BJ (cell line): Measurements from ENCODE around the gene GLI1. TPM values are rescaled to one million over a fixed set of nuclear protein-coding genes. Genes with fewer than 3 reads are reported as not detected.
"Not testable (repeated sequence)": the region's sequence is repeated elsewhere in the genome, so short reads cannot be mapped to it uniquely, and the experiment has no call there.

Source experiments
- CTCF ChIA-PET: fragments of 350-600 bp; formaldehyde crosslinking; extraction: SDS; loops from one replicate; lab custom pipeline; 2021; ENCODE audit warnings: antibody characterized with exemption, inconsistent platforms; lab: Yijun Ruan, JAX
- POLR2A ChIA-PET: fragments of 300-600 bp; sonication (Branson Sonifier 250); formaldehyde crosslinking; extraction: SDS; loops from one replicate; lab custom pipeline; 2021; ENCODE audit warnings: antibody characterized with exemption; lab: Charles Lee
- DNase-seq: peaks from one replicate; pipeline ENCODE4 v3.0.0-alpha.2; 2011; ENCODE audit warnings: low read depth
- H3K27me3 ChIP-seq: 2 replicates; pipeline ENCODE4 v1.6.0; 2011; ENCODE audit warnings: low read length; ENCODE audit not compliant: control insufficient read depth, insufficient read depth
- H3K36me3 ChIP-seq: 2 replicates; pipeline ENCODE4 v1.5.1; 2011; ENCODE audit warnings: low read length; ENCODE audit not compliant: control insufficient read depth, insufficient read depth
- H3K4me3 ChIP-seq: 2 replicates; pipeline ENCODE4 v1.5.1; 2011; ENCODE audit warnings: low read depth, mild to moderate bottlenecking, control low read depth, low read length
- CTCF ChIP-seq: IDR thresholded peaks from 2 replicates; pipeline ENCODE4 v1.5.1; 2011; ENCODE audit warnings: low read depth, mild to moderate bottlenecking, control low read depth, inconsistent platforms, low read length, moderate library complexity; ENCODE audit not compliant: insufficient read depth
- polyA plus RNA-seq: library from polyadenylated mRNA; depleted of rRNA; stranded (reverse); fragments of >200 nt; gene quantifications from 2 replicates; pipeline ENCODE4 v1.2.3, GENCODE V29; 2011

The GLI1 gene
- polyA plus RNA-seq, 1 experiment = 9.0 TPM

- no peak for TF ChIP-seq CTCF
- no peak for DNase-seq
- peaks cover 33% of the 10 kb centered on the region for H3K36me3 ChIP-seq
- H3K4me3 ChIP-seq = no peak overlapping the region
- ChIA-PET POLR2A (interaction anchor here (0.7 kb wide), 1 partner anchor 31 kb away, joined by 6 read pairs; no protein-coding TSS in a partner anchor), CTCF (interaction anchor here (1.1 kb wide), 1 partner anchor 34 kb away, joined by 3 read pairs; no protein-coding TSS in a partner anchor)
- H3K27me3 ChIP-seq = no peaks in the 10 kb centered on the region
These were observed 37.2 kb downstream of the GLI1 start for GRCh38 chr12:57496822-57497221.

DNA sequence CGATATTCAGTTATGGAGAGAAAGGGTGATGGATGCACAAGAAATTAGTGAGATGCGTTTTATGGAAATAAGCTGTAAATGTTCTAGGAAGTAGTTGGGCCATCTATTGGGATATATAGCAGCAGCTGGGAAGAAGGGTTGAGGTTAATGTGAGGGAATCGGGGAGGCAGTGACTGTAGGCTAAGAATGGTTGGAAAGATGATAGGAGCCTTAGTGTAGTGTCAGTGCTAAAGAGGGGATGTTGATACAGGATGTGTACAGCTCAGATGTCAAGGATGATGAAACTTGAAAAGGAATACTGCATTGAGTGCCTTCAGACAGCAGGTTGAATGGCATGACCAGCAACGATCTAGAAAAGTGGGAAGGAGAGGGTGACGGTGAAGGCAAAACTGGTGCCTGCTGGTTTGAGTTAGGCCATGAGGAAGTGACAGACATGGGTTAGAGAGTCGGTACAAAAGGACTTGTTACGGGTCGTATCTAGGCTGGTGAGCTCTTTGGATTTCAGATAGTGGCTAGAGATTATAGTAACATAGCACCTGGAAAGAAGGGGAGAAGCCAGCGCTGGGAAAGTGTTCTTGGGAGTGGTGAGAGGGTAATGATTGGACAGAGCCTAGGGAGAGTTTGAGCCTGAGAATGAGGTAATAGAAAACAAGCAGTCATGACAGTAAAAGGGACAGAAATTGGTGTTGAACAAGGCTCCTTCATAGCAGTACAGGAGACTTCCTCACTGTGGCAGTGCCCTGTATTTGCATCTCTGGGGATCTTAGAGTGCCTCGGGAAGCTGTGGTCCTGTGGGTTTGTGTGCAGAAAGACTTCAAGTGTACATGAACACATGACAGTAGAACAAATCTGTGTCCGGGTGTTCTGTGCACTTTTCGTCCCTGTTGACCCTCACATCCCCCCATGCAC is 37.9 kb downstream of the GLI1 start:
- ChIA-PET CTCF (interaction anchor here (0.9 to 1.1 kb wide), 2 partner anchors 22 to 35 kb away, joined by 3 read pairs; no protein-coding TSS in a partner anchor), POLR2A (interaction anchor here (0.7 kb wide), 1 partner anchor 32 kb away, joined by 6 read pairs; no protein-coding TSS in a partner anchor)
- no peak for TF ChIP-seq CTCF
- Histone ChIP-seq H3K27me3 (no peaks in the 10 kb centered on the region), H3K4me3 (no peak overlapping the region), H3K36me3 (peaks cover 36% of the 10 kb centered on the region)
- DNase-seq = no peak

DNA sequence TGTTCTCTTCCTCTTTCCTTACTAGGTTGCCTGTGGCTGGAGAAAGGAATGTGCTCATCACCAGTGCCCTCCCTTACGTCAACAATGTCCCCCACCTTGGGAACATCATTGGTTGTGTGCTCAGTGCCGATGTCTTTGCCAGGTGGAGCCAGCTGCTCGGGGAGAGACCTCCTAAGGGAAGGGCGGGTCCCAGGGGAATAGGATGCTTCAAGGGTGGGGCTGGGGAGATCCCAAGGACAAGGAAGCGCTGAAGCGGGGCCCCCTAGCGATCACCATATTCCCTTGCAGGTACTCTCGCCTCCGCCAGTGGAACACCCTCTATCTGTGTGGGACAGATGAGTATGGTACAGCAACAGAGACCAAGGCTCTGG is 38.5 kb downstream of the GLI1 start:
- no peak for DNase-seq
- Histone ChIP-seq H3K27me3 (no peaks in the 10 kb centered on the region), H3K4me3 (no peak overlapping the region), H3K36me3 (peaks cover 33% of the 10 kb centered on the region)
- CTCF ChIA-PET = interaction anchor here (0.9 kb wide), 1 partner anchor 23 kb away, joined by 3 read pairs; no protein-coding TSS in a partner anchor
- TF ChIP-seq CTCF = no peak
- POLR2A ChIA-PET = no interaction called here

- TF ChIP-seq CTCF = no peak
- Histone ChIP-seq H3K27me3 (no peaks in the 10 kb centered on the region), H3K36me3 (peaks cover 33% of the 10 kb centered on the region), H3K4me3 (no peak overlapping the region)
- POLR2A ChIA-PET = no interaction called here
- DNase-seq = no peak
- CTCF ChIA-PET = no interaction called here
These were observed 39.0 kb downstream of the GLI1 start for GRCh38 chr12:57498571-57498970.

GRCh38 chr12:57500213-57500612 is 40.6 kb downstream of the GLI1 start:
- Histone ChIP-seq H3K27me3 (no peaks in the 10 kb centered on the region), H3K36me3 (peaks cover 40% of the 10 kb centered on the region), H3K4me3 (no peak overlapping the region)
- no peak for TF ChIP-seq CTCF
- CTCF ChIA-PET = no interaction called here
- POLR2A ChIA-PET = no interaction called here
- DNase-seq = no peak

GRCh38 chr12:57502311-57502969 is 42.9 kb downstream of the GLI1 start:
- H3K36me3 ChIP-seq = peaks cover 43% of the 10 kb centered on the region
- CTCF ChIA-PET = interaction anchor here (1.6 kb wide), 1 partner anchor 119 kb away, joined by 3 read pairs; no protein-coding TSS in a partner anchor
- POLR2A ChIA-PET, DNase-seq, H3K27me3 ChIP-seq, H3K4me3 ChIP-seq: not testable (repeated sequence)

DNA sequence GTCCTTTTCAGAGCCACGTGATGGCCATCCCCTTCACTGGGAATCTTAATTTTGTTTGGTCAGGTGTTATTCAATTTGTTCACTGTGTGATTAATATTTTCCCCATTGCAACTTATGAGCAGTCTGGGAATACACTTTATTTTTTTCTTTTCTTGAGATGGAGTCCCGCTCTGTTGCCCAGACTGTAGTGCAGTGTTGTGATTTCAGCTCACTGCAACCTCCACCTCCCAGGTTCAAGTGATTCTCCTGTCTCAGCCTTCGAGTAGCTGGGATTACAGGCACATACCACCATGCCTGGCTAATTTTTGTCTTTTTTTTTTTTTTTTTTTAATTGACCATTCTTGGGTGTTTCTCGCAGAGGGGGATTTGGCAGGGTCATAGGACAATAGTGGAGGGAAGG is 47.0 kb downstream of the GLI1 start:
- ChIA-PET POLR2A (interaction anchor here (0.7 kb wide), 1 partner anchor 277 kb away, joined by 4 read pairs; no protein-coding TSS in a partner anchor), CTCF (interaction anchor here (1.0 kb wide), 1 partner anchor 54 kb away, joined by 3 read pairs; no protein-coding TSS in a partner anchor)
- H3K27me3 ChIP-seq, DNase-seq, H3K4me3 ChIP-seq: not testable (repeated sequence)
- H3K36me3 ChIP-seq = peaks cover 32% of the 10 kb centered on the region
